ENCODE measurements around the gene MGAT5. TPM values are rescaled to one million over a fixed set of nuclear protein-coding genes. Genes with fewer than 3 reads are reported as not detected.

The MGAT5 gene
- total RNA-seq, 1 experiment from 2014 or later: 34.0 TPM

DNA sequence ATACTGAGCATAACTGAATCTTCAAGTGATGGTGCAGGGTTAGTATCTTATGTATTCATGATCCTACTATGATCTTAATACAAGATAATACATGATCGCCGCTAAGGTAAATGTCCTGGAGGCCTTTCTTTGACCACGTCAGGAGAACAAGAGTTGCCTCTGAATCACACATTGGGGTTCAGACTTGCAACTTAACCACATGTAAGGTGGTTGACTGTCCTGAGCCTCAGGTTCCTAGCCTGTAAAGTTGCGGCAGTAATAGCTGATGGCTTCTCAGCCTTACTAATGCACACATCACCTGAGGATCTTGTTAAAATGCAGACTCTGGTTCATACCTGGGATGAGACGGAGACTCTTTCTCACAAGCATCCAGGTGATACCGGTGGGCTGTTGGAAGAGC is 112.5 kb downstream of the MGAT5 start (continued):
- TF ChIP-seq, protein P1, sequence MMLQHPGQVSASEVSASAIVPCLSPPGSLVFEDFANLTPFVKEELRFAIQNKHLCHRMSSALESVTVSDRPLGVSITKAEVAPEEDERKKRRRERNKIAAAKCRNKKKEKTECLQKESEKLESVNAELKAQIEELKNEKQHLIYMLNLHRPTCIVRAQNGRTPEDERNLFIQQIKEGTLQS (IDR thresholded peaks at IDR 0.05): no peak
- no peak for TF ChIP-seq EZH2phosphoT487 (IDR thresholded peaks at IDR 0.05; ENCODE audit: borderline replicate concordance)
- TF ChIP-seq, protein P2, sequence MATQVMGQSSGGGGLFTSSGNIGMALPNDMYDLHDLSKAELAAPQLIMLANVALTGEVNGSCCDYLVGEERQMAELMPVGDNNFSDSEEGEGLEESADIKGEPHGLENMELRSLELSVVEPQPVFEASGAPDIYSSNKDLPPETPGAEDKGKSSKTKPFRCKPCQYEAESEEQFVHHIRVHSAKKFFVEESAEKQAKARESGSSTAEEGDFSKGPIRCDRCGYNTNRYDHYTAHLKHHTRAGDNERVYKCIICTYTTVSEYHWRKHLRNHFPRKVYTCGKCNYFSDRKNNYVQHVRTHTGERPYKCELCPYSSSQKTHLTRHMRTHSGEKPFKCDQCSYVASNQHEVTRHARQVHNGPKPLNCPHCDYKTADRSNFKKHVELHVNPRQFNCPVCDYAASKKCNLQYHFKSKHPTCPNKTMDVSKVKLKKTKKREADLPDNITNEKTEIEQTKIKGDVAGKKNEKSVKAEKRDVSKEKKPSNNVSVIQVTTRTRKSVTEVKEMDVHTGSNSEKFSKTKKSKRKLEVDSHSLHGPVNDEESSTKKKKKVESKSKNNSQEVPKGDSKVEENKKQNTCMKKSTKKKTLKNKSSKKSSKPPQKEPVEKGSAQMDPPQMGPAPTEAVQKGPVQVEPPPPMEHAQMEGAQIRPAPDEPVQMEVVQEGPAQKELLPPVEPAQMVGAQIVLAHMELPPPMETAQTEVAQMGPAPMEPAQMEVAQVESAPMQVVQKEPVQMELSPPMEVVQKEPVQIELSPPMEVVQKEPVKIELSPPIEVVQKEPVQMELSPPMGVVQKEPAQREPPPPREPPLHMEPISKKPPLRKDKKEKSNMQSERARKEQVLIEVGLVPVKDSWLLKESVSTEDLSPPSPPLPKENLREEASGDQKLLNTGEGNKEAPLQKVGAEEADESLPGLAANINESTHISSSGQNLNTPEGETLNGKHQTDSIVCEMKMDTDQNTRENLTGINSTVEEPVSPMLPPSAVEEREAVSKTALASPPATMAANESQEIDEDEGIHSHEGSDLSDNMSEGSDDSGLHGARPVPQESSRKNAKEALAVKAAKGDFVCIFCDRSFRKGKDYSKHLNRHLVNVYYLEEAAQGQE (IDR thresholded peaks at IDR 0.05; ENCODE audit: low read depth): no peak
- TF ChIP-seq SRF (IDR thresholded peaks at IDR 0.05; ENCODE audit: low read depth): no peak

DNA sequence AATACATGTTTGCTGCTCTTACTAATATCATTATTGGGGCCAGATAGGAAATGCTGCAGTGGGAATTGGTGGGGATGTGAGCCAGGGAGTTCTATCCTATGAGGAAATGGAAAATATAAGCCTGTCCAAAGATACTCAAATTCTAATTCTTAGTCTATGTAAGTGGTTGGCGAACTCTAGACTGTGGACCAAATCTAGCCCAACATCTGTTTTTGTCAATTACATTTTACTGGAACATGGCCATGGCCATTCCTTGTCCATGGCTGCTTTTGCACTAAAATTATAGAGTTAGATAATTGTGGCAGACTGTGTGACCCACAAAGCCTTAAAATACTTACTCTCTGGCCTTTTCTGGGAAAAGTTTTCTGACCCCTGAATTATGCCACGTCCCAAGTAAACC is 113.3 kb downstream of the MGAT5 start:
- Histone ChIP-seq H3K4me1 (ENCODE audit: control insufficient read depth in 1 of 2, insufficient read depth in 2 of 2, low read length in 2 of 2) (no peaks in the 10 kb centered on the region; a peak in 1 of 4 replicates), H3K9ac (ENCODE audit: low read length) (no peak overlapping the region), H3K9me3 (ENCODE audit: control insufficient read depth in 1 of 2, insufficient read depth in 1 of 2, low read depth in 1 of 2, low read length in 2 of 2) (no peaks in the 10 kb centered on the region), H3K9me2 (ENCODE audit: insufficient read depth) (no peaks in the 10 kb centered on the region), H3K4me3 (replicated peaks in 1 of 2; ENCODE audit: low read depth in 1 of 2, low read length in 2 of 2) (no peak overlapping the region), H3K79me2 (ENCODE audit: insufficient read depth, low read length) (no peaks in the 10 kb centered on the region), H3K36me3 (ENCODE audit: control insufficient read depth in 1 of 2, insufficient read depth in 2 of 2, low read length in 2 of 2) (no peaks in the 10 kb centered on the region), H3K27me3 (ENCODE audit: insufficient read depth, low read length) (no peaks in the 10 kb centered on the region), H3K4me2 (ENCODE audit: low read length) (no peak overlapping the region), H3K27ac (ENCODE audit: low read depth, low read length) (no peak overlapping the region), H4K20me1 (ENCODE audit: insufficient read depth) (no peaks in the 10 kb centered on the region), H2AFZ (ENCODE audit: low read depth, low read length, poor library complexity, severe bottlenecking) (no peak overlapping the region)
- ATAC-seq (no peak), DNase-seq (ENCODE audit: low read depth, low spot score) (no peak)
- ChIA-PET POLR2A (no interaction called here), CTCF (no interaction called here), RAD21 (ENCODE audit: low non-redundant PET in 1 of 2, low total read pairs in 2 of 2, uncharacterized antibody in 2 of 2, unreplicated experiment in 2 of 2) (no interaction called here)
- no TSS peak for BruUV-seq (replicated peaks)
- TF ChIP-seq POLR2A (IDR thresholded peaks at IDR 0.05; ENCODE audit: borderline replicate concordance, extremely low read depth, insufficient read depth, insufficient read length) (no peak), RAD21 (IDR thresholded peaks at IDR 0.05; ENCODE audit: low read depth) (no peak), SIN3A (IDR thresholded peaks at IDR 0.05; ENCODE audit: low read depth) (no peak), ZFX (IDR thresholded peaks at IDR 0.05) (no peak), SP1 (IDR thresholded peaks at IDR 0.05; ENCODE audit: low read depth) (no peak), YY1 (IDR thresholded peaks at IDR 0.05; ENCODE audit: extremely low read depth, insufficient replicate concordance, low read depth, low read length) (no peak), TCF7L2 (IDR thresholded peaks at IDR 0.05; ENCODE audit: borderline replicate concordance, extremely low read depth, insufficient read depth, insufficient read length) (no peak), JUND (IDR thresholded peaks at IDR 0.05) (no peak), EZH2 (IDR thresholded peaks at IDR 0.05) (no peak), FOSL1 (IDR thresholded peaks at IDR 0.05; ENCODE audit: low read depth) (no peak)
- TF ChIP-seq, protein P3, sequence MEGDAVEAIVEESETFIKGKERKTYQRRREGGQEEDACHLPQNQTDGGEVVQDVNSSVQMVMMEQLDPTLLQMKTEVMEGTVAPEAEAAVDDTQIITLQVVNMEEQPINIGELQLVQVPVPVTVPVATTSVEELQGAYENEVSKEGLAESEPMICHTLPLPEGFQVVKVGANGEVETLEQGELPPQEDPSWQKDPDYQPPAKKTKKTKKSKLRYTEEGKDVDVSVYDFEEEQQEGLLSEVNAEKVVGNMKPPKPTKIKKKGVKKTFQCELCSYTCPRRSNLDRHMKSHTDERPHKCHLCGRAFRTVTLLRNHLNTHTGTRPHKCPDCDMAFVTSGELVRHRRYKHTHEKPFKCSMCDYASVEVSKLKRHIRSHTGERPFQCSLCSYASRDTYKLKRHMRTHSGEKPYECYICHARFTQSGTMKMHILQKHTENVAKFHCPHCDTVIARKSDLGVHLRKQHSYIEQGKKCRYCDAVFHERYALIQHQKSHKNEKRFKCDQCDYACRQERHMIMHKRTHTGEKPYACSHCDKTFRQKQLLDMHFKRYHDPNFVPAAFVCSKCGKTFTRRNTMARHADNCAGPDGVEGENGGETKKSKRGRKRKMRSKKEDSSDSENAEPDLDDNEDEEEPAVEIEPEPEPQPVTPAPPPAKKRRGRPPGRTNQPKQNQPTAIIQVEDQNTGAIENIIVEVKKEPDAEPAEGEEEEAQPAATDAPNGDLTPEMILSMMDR (IDR thresholded peaks at IDR 0.05 in 2 of 3, conservative IDR thresholded peaks at IDR 0.05 in 1 of 3; ENCODE audit: borderline replicate concordance in 1 of 3, insufficient read depth in 1 of 3, low read depth in 2 of 3, low read length in 2 of 3): no peak
- TF ChIP-seq, protein P2 (IDR thresholded peaks at IDR 0.05; ENCODE audit: low read depth): no peak
- TF ChIP-seq, protein P1 (IDR thresholded peaks at IDR 0.05): no peak
- intact Hi-C loops (cut with micrococcal nuclease): no loop called here

Data from HCT116 (cell line).